Measurements from ENCODE around the gene MS4A4A.

MS4A4A gene

DNA sequence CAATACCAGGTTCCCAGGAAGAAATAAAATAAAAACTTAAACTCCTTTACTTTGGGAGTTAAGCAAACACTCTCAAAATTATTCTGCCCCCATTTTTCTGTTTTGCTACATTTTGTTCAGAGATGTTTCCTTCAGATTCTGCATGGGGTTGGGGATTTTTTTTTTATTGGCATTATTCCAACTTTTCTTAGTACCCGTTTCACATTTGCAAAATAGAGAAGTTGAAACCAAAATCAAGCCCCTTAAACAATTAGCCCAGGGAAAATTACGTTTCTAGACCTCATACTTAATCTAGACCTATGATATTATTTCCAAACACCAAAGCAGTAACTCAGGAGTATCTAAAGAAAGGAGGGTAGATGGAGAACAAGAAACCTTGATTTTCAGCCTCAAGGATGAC lies 77.3 kb downstream of the MS4A4A start:
- no peak for DNase-seq
